WTC11 (cell line): Measurements from ENCODE around the gene PSMD14. TPM values are rescaled to one million over a fixed set of nuclear protein-coding genes. Genes with fewer than 3 reads are reported as not detected.

Experiments used
- ATAC-seq: fragments of 200-7000 bp; cut with Tn5 transposase; 2 replicates; pipeline ENCODE4 v1.10.0; 2021; ENCODE audit warnings: mild to moderate bottlenecking, moderate library complexity
- CTCF ChIA-PET: fragments of 300-600 bp; sonication (Branson Sonifier 250); formaldehyde crosslinking; loops from one replicate; lab custom pipeline; 2021; ENCODE audit warnings: antibody characterized with exemption; lab: Charles Lee
- POLR2A ChIA-PET: fragments of 350-600 bp; sonication (Branson Sonifier 250); formaldehyde crosslinking; loops from one replicate; lab custom pipeline; 2021; ENCODE audit warnings: antibody characterized with exemption; lab: Charles Lee
- DNase-seq: peaks from one replicate; pipeline ENCODE4 v3.0.0; 2021; ENCODE audit warnings: low spot score
- H3K27ac Mint-ChIP-seq: 2 replicates; pipeline ENCODE4 v1.8.0; 2021; ENCODE audit warnings: mixed read lengths
- H3K27me3 Mint-ChIP-seq: 2 replicates; pipeline ENCODE4 v1.8.0; 2021; ENCODE audit warnings: low read depth, mild to moderate bottlenecking, moderate library complexity, mixed read lengths
- H3K36me3 Mint-ChIP-seq: 2 replicates; pipeline ENCODE4 v1.8.0; 2021; ENCODE audit warnings: mixed read lengths
- H3K4me1 Mint-ChIP-seq: 2 replicates; pipeline ENCODE4 v1.8.0; 2022; ENCODE audit warnings: mixed read lengths
- H3K4me3 Mint-ChIP-seq: 2 replicates; pipeline ENCODE4 v1.8.0; 2021; ENCODE audit warnings: mild to moderate bottlenecking, moderate library complexity, mixed read lengths
- H3K9me3 Mint-ChIP-seq: 2 replicates; pipeline ENCODE4 v1.8.0; 2021; ENCODE audit warnings: mixed read lengths
- ATF2 ChIP-seq: sonication (generic); formaldehyde crosslinking; IDR thresholded peaks from 2 replicates; pipeline ENCODE4 v1.8.1; 2022; ENCODE audit warnings: low read depth, missing genetic modification reagents, borderline replicate concordance
- ESRRA ChIP-seq: sonication (generic); formaldehyde crosslinking; IDR thresholded peaks from 2 replicates; pipeline ENCODE4 v1.8.1; 2022; ENCODE audit warnings: mild to moderate bottlenecking, missing genetic modification reagents, borderline replicate concordance
- FOXJ3 ChIP-seq: sonication (generic); formaldehyde crosslinking; IDR thresholded peaks from 2 replicates; pipeline ENCODE4 v1.9.0; 2021; ENCODE audit warnings: missing genetic modification reagents, mild to moderate bottlenecking, borderline replicate concordance
- FOXK1 ChIP-seq: sonication (generic); formaldehyde crosslinking; IDR thresholded peaks from 2 replicates; pipeline ENCODE4 v1.8.0; 2022; ENCODE audit warnings: mild to moderate bottlenecking, moderate library complexity, missing genetic modification reagents
- GRHL2 ChIP-seq: fragments of 250-450 bp; sonication (Bioruptor Pico); IDR thresholded peaks from 2 replicates; pipeline ENCODE4 v1.8.0; 2022; ENCODE audit warnings: mild to moderate bottlenecking, moderate library complexity; ENCODE audit not compliant: insufficient replicate concordance, severe bottlenecking
- HMGXB4 ChIP-seq: sonication (generic); formaldehyde crosslinking; IDR thresholded peaks from 2 replicates; pipeline ENCODE4 v1.8.1; 2023; ENCODE audit warnings: mild to moderate bottlenecking, moderate library complexity, missing genetic modification reagents
- IRF1 ChIP-seq: sonication (generic); formaldehyde crosslinking; IDR thresholded peaks from 2 replicates; pipeline ENCODE4 v1.8.0; 2023; ENCODE audit warnings: missing genetic modification reagents
- MYBL2 ChIP-seq: sonication (generic); formaldehyde crosslinking; IDR thresholded peaks from 2 replicates; pipeline ENCODE4 v1.8.1; 2023; ENCODE audit warnings: mild to moderate bottlenecking, moderate library complexity, missing genetic modification reagents
- NFYB ChIP-seq: sonication (generic); formaldehyde crosslinking; conservative IDR thresholded peaks from 2 replicates; pipeline ENCODE4 v1.8.0; 2022; ENCODE audit warnings: low read depth, missing genetic modification reagents
- NR2C2 ChIP-seq: sonication (generic); formaldehyde crosslinking; IDR thresholded peaks from 2 replicates; pipeline ENCODE4 v1.8.0; 2022; ENCODE audit warnings: mild to moderate bottlenecking, missing genetic modification reagents
- NR3C1 ChIP-seq: sonication (generic); formaldehyde crosslinking; conservative IDR thresholded peaks from 2 replicates; pipeline ENCODE4 v1.8.1; 2023; ENCODE audit warnings: low read depth, mild to moderate bottlenecking, missing genetic modification reagents
- RELA ChIP-seq: sonication (generic); formaldehyde crosslinking; IDR thresholded peaks from 2 replicates; pipeline ENCODE4 v1.8.1; 2022; ENCODE audit warnings: missing genetic modification reagents, mild to moderate bottlenecking, borderline replicate concordance
- SOX15 ChIP-seq: fragments of 250-450 bp; sonication (Bioruptor Pico); IDR thresholded peaks from 2 replicates; pipeline ENCODE4 v1.9.0; 2021; ENCODE audit warnings: mild to moderate bottlenecking
- STAT6 ChIP-seq: sonication (generic); formaldehyde crosslinking; conservative IDR thresholded peaks from 2 replicates; pipeline ENCODE4 v1.8.1; 2023; ENCODE audit warnings: mild to moderate bottlenecking, low read depth, missing genetic modification reagents, moderate library complexity
- TCF7 ChIP-seq: sonication (generic); formaldehyde crosslinking; IDR thresholded peaks from 2 replicates; pipeline ENCODE4 v1.8.0; 2022; ENCODE audit warnings: mild to moderate bottlenecking, low read depth, missing genetic modification reagents, moderate library complexity
- TP53 ChIP-seq: sonication (generic); formaldehyde crosslinking; IDR thresholded peaks from 2 replicates; pipeline ENCODE4 v1.8.1; 2023; ENCODE audit warnings: mild to moderate bottlenecking, missing genetic modification reagents
- ZNF121 ChIP-seq: sonication (generic); formaldehyde crosslinking; IDR thresholded peaks from 2 replicates; pipeline ENCODE4 v1.8.0; 2023; ENCODE audit warnings: missing genetic modification reagents
- ZNF138 ChIP-seq: sonication (generic); formaldehyde crosslinking; conservative IDR thresholded peaks from 2 replicates; pipeline ENCODE4 v1.8.1; 2022; ENCODE audit warnings: mild to moderate bottlenecking, moderate library complexity, missing genetic modification reagents
- ZNF281 ChIP-seq: sonication (generic); formaldehyde crosslinking; IDR thresholded peaks from 2 replicates; pipeline ENCODE4 v1.8.0; 2023; ENCODE audit warnings: mild to moderate bottlenecking, missing genetic modification reagents
- ZSCAN18 ChIP-seq: fragments of 250-450 bp; sonication (Bioruptor Pico); IDR thresholded peaks from 2 replicates; pipeline ENCODE4 v2.1.2; 2022; ENCODE audit warnings: mild to moderate bottlenecking, moderate library complexity
- total RNA-seq: library from RNA; stranded (reverse); gene quantifications from 3 replicates; pipeline ENCODE4 v1.2.3, GENCODE V29; 2021

PSMD14 gene
- total RNA-seq, 1 experiment from 2014 or later: 80.5 TPM

GRCh38 chr2:161416708-161417437 is 108.6 kb downstream of the PSMD14 start:
- TF ChIP-seq HMGXB4 (CRISPR knock-in tag): no peak
- no peak for TF ChIP-seq SOX15 (CRISPR knock-in tag)
- no peak for TF ChIP-seq ATF2 (CRISPR knock-in tag)
- no peak for TF ChIP-seq FOXJ3 (CRISPR knock-in tag)
- TF ChIP-seq IRF1: no peak
- no peak for TF ChIP-seq ZNF281
- no peak for TF ChIP-seq FOXK1
- no peak for TF ChIP-seq STAT6 (CRISPR knock-in tag)
- no peak for TF ChIP-seq RELA (CRISPR knock-in tag)
- TF ChIP-seq ZNF138: no peak
- TF ChIP-seq MYBL2: no peak
- no peak for TF ChIP-seq ZNF121
- TF ChIP-seq NR2C2 (CRISPR knock-in tag): no peak
- TF ChIP-seq ZSCAN18 (CRISPR knock-in tag): no peak
- TF ChIP-seq NR3C1 (CRISPR knock-in tag): no peak
- TF ChIP-seq GRHL2 (CRISPR knock-in tag): no peak
- no peak for TF ChIP-seq TCF7 (CRISPR knock-in tag)
- no peak for TF ChIP-seq ESRRA
- TF ChIP-seq TP53 (CRISPR knock-in tag): no peak
- TF ChIP-seq NFYB: no peak
- Mint-ChIP-seq H3K27ac (no peak overlapping the region), H3K36me3 (no peaks in the 10 kb centered on the region; the same call in 1 of the 2 replicates), H3K9me3 (no peaks in the 10 kb centered on the region), H3K4me3 (peak overlapping the region; percentile 77), H3K4me1 (peaks cover 71% of the 10 kb centered on the region), H3K27me3 (peaks cover 98% of the 10 kb centered on the region)
- ATAC-seq (peak; percentile 2; the same call in 1 of the 2 replicates), DNase-seq (peak; percentile 47)
- ChIA-PET CTCF (interaction anchor here (1.0 to 1.2 kb wide), 2 partner anchors 110 to 160 kb away, joined by 3 to 4 read pairs; no protein-coding TSS in a partner anchor), POLR2A (interaction anchor here (0.7 kb wide), 1 partner anchor 109 kb away, joined by 3 read pairs; the partner anchor contains the start of gene PSMD14)
